ENCODE results near the gene RHPN2.
"Not testable (repeated sequence)": the region's sequence is repeated elsewhere in the genome, so short reads cannot be mapped to it uniquely, and the experiment has no call there.

Gene RHPN2

DNA sequence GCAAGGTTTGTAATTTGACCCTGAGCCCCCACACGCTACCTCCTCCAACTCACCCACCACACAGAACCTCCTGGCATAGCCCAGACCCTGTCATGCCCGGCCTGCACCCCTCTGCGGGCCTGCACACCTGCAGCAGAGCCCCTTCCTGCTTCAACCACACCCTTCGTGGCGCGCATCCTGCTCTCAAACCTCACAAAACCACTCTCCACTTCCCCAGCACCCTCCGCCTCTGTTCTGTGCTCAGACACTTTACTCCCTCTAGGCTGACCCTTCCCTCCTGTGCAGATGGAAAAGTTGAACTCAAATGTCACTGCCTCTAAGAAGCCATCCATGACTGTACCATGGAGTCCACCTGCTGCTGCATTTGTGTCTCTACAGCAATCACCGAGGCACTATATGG, 64.2 kb downstream of the RHPN2 start:
- intact Hi-C loops (cut with DNase I; ENCODE audit: low total_unique reads), result no loop called here
- Histone ChIP-seq H3K36me3 (peaks cover 0 to 12% (median 0%) of the 10 kb centered on the region in 3 donors), H3K4me3 (no peak overlapping the region), H3K27me3 (no peaks in the 10 kb centered on the region), H3K9me3 (no peaks in the 10 kb centered on the region), H3K4me1 (no peaks in the 10 kb centered on the region), H3K27ac (no peak overlapping the region)
- TF ChIP-seq, protein P1, sequence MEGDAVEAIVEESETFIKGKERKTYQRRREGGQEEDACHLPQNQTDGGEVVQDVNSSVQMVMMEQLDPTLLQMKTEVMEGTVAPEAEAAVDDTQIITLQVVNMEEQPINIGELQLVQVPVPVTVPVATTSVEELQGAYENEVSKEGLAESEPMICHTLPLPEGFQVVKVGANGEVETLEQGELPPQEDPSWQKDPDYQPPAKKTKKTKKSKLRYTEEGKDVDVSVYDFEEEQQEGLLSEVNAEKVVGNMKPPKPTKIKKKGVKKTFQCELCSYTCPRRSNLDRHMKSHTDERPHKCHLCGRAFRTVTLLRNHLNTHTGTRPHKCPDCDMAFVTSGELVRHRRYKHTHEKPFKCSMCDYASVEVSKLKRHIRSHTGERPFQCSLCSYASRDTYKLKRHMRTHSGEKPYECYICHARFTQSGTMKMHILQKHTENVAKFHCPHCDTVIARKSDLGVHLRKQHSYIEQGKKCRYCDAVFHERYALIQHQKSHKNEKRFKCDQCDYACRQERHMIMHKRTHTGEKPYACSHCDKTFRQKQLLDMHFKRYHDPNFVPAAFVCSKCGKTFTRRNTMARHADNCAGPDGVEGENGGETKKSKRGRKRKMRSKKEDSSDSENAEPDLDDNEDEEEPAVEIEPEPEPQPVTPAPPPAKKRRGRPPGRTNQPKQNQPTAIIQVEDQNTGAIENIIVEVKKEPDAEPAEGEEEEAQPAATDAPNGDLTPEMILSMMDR (IDR thresholded peaks at IDR 0.05), result no peak
- no peak for DNase-seq

GRCh38 chr19:32998722-32999121, 66.0 kb downstream of the RHPN2 start:
- intact Hi-C loops (cut with DNase I; ENCODE audit: low total_unique reads), result no loop called here
- Histone ChIP-seq H3K4me1 (no peaks in the 10 kb centered on the region), H3K4me3 (no peak overlapping the region), H3K9me3 (no peaks in the 10 kb centered on the region), H3K27me3 (no peaks in the 10 kb centered on the region), H3K27ac (no peak overlapping the region), H3K36me3 (peaks cover 0 to 12% (median 0%) of the 10 kb centered on the region in 3 donors)
- DNase-seq, result no peak
- TF ChIP-seq, protein P1 (IDR thresholded peaks at IDR 0.05), result no peak

DNA sequence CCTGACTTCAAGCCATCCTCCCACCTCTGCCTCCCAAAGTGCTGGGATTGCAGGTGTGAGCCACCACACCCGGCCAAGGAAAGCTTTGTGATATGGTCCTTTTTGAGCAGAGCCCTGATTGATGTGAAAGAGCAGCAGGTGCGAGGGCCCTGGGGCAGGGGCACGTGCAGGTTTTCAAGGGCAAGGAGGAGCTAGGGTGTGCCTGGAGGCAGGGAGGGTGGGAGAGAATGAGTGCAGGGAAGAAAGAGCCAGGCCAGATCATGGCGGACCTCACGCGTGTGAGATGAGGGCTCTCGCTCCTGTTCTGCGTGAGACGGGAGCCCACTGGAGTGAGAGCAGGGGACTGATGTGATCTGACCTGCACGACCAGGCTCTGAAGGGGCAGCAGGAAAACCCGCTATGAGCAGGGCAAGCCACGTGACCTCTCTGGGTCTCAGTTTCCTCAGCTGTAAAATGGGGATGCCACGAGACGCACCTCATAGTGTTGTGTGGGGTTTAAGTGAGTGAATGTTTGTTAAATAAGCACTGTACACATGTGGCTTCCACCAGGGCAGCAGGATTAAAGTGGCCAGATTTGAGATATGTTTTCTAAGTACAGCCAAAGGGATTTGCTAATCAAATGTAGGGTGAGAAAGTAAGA, 66.9 kb downstream of the RHPN2 start:
- Histone ChIP-seq H3K27me3 (no peaks in the 10 kb centered on the region), H3K9me3 (no peaks in the 10 kb centered on the region), H3K4me1 (no peaks in the 10 kb centered on the region), H3K36me3 (peaks cover 0 to 12% (median 0%) of the 10 kb centered on the region in 3 donors), H3K4me3 (no peak overlapping the region), H3K27ac (no peak overlapping the region)
- DNase-seq, result no peak
- intact Hi-C loops (cut with DNase I; ENCODE audit: low total_unique reads), result no loop called here
- TF ChIP-seq, protein P1 (IDR thresholded peaks at IDR 0.05), result no peak

- H3K4me1 ChIP-seq; H3K9me3 ChIP-seq; H3K27me3 ChIP-seq; H3K4me3 ChIP-seq; H3K27ac ChIP-seq; intact Hi-C loops (cut with DNase I; ENCODE audit: low total_unique reads); DNase-seq: not testable (repeated sequence)
- H3K36me3 ChIP-seq, result peaks cover 0 to 12% (median 0%) of the 10 kb centered on the region in 3 donors
Observed at GRCh38 chr19:32997061-32997464, 67.6 kb downstream of the RHPN2 start.

DNA sequence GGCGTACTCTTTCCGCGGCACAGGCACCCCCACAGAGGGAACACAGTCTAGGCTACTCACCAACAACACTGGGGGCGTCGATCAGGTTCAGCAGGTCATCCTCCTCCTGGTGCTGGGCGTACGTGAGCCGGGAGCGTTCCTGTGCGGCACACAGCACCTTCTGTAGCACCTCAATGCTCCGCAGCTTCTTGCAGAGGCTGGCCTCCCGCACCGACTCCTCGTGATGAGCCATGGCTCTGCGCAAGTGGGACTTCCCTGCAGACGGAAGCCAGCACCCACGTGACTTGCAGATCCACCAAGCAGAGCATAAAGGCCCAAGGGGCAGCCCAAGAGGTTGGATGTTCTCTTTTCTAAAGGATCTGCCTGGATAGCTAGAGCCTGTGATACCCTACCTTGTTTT, 68.7 kb downstream of the RHPN2 start:
- H3K9me3 ChIP-seq; H3K27me3 ChIP-seq; H3K4me1 ChIP-seq; H3K4me3 ChIP-seq; H3K27ac ChIP-seq; intact Hi-C loops (cut with DNase I; ENCODE audit: low total_unique reads); DNase-seq: not testable (repeated sequence)
- peaks cover 0 to 12% (median 0%) of the 10 kb centered on the region in 3 donors for H3K36me3 ChIP-seq

GRCh38 chr19:32988724-32989123, 76.0 kb downstream of the RHPN2 start:
- TF ChIP-seq, protein P1 (IDR thresholded peaks at IDR 0.05), result no peak
- intact Hi-C loops (cut with DNase I; ENCODE audit: low total_unique reads), result no loop called here
- Histone ChIP-seq H3K36me3 (no peaks in the 10 kb centered on the region), H3K9me3 (no peaks in the 10 kb centered on the region), H3K27me3 (no peaks in the 10 kb centered on the region), H3K27ac (no peak overlapping the region), H3K4me1 (no peaks in the 10 kb centered on the region), H3K4me3 (no peak overlapping the region)
- no peak for DNase-seq

GRCh38 chr19:32988254-32988653, 76.4 kb downstream of the RHPN2 start:
- H3K4me3 ChIP-seq; H3K27me3 ChIP-seq; DNase-seq; H3K4me1 ChIP-seq; intact Hi-C loops (cut with DNase I; ENCODE audit: low total_unique reads); H3K36me3 ChIP-seq; H3K9me3 ChIP-seq; H3K27ac ChIP-seq: not testable (repeated sequence)

DNA sequence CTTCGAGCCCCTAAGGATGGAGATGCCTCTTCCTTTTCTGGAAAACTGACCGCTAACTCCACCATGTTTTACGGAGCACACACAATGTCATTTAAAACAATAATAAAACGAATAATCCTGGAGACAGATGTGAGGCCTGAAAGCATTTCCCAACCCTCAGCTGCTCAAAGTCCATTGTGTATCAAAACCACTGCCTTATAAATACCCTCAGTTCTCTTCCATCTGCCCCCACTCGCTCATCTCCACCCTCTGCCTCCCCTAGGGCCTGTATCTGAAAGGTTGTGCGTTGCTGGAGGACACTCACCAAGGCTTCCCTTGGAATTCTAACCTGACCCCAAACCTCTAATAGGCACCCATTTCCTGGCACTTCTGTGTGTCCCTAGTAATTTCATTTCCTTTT, 82.2 kb downstream of the RHPN2 start:
- H3K9me3 ChIP-seq; H3K27me3 ChIP-seq; DNase-seq; H3K27ac ChIP-seq; intact Hi-C loops (cut with DNase I; ENCODE audit: low total_unique reads); H3K4me3 ChIP-seq; H3K36me3 ChIP-seq; H3K4me1 ChIP-seq: not testable (repeated sequence)

DNA sequence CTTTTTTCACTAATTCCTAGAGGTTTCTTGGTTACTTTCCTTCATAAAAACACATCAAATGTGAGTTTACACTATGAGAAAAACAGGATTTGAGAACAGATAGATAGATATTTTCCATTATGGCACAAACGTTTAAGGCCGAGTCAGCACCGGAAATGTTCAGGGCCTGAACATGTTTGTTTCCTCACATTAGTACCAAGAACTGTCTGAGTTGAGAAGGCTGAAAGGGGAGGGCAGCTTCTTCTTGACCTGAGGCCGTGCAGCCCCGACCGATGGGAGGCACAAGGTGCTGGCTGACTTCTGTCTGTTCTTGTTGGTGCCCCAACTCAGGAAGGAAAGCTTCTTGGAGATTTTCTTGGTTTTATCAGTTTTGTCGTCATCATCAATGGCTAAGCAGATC, 84.9 kb downstream of the RHPN2 start:
- H3K36me3 ChIP-seq; H3K9me3 ChIP-seq; intact Hi-C loops (cut with DNase I; ENCODE audit: low total_unique reads); H3K27me3 ChIP-seq; H3K4me1 ChIP-seq; H3K4me3 ChIP-seq; DNase-seq; H3K27ac ChIP-seq: not testable (repeated sequence)

DNA sequence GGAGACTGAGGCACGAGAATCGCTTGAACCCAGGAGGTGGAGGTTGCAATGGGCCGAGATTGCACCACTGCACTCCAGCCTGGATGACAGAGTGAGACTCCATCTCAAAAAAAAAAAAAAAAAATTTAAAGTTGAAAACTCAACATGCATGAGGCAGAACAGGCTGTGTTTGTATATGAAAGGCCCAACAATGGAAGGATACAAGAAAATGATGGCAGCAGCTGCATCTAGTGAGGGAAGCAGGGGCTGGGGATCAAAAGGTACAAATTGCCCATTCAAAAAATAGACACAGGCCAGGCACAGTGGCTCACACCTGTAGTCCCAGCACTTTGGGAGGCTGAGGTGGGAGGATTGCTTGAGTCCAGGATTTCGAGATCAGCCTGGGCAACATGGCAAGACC, 86.9 kb downstream of the RHPN2 start:
- not testable (repeated sequence) for H3K27me3 ChIP-seq, H3K9me3 ChIP-seq, H3K4me3 ChIP-seq, H3K4me1 ChIP-seq, H3K27ac ChIP-seq, DNase-seq, H3K36me3 ChIP-seq
- intact Hi-C loops (cut with DNase I; ENCODE audit: low total_unique reads), result loop anchor here (2.0 kb wide), 1 partner anchor 109 kb away; no protein-coding TSS in a partner anchor

Measured in tibial artery (tissue), 4 donors.